Skin of body (tissue), 2 donors: ENCODE results near the gene SLC12A5. TPM values are rescaled to one million over a fixed set of nuclear protein-coding genes. Genes with fewer than 3 reads are reported as not detected.

ENCODE experiments used
- DNase-seq: peaks from one replicate; lab custom pipeline; 2025; lab: John Stamatoyannopoulos, UW
- total RNA-seq: library from RNA; depleted of rRNA; stranded (reverse); fragments of >200 nt; gene quantifications from one replicate; pipeline ENCODE4 v1.2.3, GENCODE V29; 2014

SLC12A5 gene
- total RNA-seq, 1 donor from 2014 or later: 0.69 TPM

GRCh38 chr20:46025376-46025783 lies 3.6 kb upstream of the SLC12A5 start:
- no peak for DNase-seq

DNA sequence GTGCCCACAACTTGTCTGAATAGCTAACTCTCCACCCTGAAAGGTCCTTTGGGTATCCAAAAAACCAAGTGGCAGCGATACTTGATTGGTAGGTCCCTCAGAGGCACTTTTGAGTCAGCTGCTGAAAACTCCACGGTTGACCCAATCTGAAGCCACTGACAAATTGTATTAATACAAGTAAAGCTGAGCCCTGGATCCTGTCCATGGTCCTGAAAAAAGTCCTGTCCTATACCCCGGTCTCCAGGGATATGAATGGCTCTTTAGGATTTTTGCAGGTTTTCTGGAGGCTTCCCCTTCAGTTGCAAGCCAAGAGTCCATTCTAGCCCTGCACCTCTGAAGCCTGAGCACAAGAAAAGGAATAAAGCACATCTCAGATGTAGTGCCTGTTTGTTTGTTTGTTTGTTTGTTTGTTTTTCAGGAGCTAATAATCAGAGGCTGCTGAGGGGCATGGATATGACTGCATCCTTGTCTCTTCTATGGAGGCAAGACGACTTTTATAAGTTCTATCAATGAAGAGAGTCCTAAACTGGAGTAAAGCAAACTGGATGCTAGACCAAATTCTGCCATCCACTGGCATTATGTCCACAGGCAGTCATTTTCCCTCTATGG lies 1.7 kb upstream of the SLC12A5 start:
- DNase-seq: no peak

DNA sequence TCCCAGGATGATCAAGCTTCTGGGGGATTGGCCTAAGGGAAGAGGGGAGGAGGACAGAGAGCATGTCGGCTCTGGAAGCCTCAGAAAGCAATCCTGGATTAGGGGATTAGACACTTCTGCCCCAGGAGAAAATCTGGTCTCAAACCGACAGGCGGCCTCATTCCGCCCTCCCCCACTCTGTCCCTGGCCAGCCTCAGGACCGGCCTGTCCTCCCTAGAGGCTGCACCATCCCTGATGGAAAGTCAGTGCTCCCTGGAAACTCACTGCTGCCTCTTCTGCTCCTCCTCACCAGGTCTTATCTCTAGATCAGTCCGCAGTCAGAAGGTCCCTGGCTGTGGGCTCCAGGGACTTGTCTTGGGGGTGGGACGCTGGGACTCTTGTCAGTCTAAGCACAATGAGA lies 905 bp upstream of the SLC12A5 start:
- no peak for DNase-seq

DNA sequence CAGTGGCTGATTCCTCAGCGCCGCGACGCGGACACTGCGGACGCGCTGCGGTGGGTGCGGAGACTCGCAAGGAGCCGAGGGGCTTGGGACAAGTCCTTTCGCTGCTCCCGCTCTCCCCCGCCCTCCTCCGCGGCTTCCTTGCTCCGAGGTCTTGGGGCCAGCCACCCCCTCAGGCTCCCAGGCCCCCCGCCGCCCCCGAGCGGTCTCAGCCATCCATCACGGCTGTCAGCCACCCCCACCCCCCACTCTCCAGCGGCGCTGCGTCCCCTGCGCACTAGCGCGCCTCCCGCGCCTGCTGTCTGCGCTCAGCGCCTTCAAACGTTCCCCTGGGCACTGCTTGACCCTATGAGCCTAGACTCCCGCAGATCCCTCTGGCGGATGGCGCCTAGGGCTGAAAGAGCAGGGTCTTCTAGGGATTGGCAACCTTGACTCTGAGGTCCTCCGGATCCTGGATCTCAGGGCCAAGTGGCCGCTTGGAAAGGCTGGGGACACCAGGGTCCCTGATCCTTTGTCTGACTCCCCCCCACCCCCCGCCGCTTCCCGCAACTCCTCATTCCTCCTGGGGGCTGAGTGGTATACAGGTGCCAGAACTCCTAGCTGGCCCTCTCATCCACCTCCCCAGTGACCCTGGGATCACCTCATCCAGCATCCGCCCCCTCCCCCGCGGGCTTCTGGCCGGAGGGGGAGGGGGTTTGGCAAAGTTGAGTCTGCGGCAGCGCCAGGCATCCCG lies 1.4 kb downstream of the SLC12A5 start:
- DNase-seq: no peak

GRCh38 chr20:46031014-46031569 lies 2.1 kb downstream of the SLC12A5 start:
- DNase-seq: no peak

GRCh38 chr20:46031701-46032254 lies 2.8 kb downstream of the SLC12A5 start:
- DNase-seq: no peak

- no peak for DNase-seq
Measured at GRCh38 chr20:46034039-46034438, 5.0 kb downstream of the SLC12A5 start.

DNA sequence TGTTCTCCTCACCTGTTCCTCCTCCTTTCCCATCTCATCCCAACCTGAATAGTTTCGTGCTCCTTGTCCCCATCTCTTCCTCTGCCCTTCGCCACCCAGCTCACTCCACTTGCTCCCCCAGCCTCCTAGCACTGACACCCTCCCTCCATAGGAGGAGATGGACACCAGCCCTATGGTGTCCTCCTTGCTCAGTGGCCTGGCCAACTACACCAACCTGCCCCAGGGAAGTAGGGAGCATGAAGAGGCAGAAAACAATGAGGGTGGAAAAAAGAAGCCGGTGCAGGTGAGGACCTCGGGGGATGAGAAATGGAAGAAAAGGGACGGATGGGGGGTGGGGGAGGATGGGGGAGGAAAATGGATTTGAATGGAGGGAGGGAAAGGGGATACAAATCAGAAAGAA lies 6.2 kb downstream of the SLC12A5 start:
- no peak for DNase-seq

- DNase-seq: no peak
Measured at GRCh38 chr20:46035713-46036112, 6.7 kb downstream of the SLC12A5 start.

GRCh38 chr20:46036370-46036769 lies 7.4 kb downstream of the SLC12A5 start:
- DNase-seq: no peak

DNA sequence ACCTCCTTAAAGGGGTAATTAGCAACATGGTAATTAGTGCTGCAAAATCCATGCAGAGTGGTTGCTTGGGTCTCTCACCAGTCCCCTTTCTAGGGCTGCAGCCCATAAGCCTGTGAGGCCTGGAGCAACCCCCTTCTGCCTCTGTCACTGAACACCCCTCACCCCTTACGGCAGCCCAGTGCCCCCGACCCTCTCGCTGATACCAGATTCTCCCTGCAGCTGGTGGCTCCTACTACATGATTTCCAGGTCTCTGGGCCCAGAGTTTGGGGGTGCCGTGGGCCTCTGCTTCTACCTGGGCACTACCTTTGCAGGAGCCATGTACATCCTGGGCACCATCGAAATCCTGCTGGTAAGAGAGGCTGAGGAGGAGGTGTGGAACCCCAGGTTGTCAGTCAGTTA lies 8.0 kb downstream of the SLC12A5 start:
- no peak for DNase-seq

DNA sequence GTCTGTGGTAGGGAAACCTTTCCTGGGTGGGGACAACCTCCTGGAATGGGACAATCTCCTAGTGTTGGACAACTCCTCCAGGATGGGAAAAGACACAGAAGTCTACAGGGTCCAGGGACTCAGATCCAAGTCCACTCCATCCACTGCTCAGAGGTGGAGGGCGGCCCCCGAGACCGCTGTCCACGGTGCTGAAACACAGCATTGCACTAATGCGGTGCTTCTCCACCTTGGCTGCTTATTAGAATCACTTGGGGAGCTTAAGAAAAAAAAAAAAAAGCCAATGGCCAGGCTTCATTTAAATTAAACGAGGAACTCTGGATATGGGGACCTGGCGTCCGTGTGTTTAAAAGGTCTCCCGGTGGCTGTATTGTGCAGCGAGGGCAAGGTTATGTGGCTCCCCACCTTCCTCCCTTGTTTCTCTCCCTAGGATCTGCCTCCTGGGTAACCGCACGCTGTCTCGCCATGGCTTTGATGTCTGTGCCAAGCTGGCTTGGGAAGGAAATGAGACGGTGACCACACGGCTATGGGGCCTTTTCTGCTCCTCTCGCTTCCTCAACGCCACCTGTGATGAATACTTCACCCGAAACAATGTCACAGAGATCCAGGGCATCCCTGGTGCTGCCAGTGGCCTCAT lies 12.0 kb downstream of the SLC12A5 start:
- DNase-seq: no peak

GRCh38 chr20:46043556-46043955 lies 14.5 kb downstream of the SLC12A5 start:
- DNase-seq: no peak

DNA sequence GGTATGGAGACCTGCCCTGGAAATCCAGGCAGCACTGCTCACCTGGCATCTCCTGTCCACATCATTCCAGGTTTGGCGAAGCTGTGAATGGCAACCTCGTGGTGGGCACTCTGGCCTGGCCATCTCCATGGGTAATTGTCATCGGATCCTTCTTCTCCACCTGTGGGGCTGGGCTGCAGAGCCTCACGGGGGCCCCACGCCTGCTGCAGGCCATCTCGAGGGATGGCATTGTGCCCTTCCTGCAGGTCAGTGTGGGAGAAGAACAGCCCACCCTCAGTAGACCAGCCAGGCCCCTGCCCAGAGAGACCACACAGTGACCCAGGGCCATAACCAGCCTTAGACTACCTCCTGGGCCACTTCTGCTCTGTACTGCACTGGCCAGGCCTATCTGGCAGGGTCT lies 15.9 kb downstream of the SLC12A5 start:
- no peak for DNase-seq

- DNase-seq: no peak
Measured at GRCh38 chr20:46046588-46047310, 17.7 kb downstream of the SLC12A5 start.

DNA sequence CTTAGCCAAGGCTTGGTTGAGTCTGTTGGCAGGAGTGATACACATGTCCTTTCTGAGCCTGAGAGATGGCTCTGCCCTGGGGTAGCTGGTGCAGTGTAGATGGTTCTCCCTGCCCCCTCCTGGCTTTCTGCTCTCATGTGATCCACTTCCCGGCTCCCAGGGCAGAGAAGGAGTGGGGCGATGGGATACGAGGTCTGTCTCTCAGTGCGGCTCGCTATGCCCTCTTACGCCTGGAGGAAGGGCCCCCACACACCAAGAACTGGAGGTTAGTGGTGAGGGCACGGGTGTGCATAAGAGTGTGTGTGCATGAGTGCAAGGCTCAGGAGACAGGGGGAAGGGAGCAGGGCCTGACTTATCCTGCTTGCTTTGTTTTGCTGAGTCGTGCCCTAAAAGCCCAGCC lies 18.8 kb downstream of the SLC12A5 start:
- DNase-seq: no peak

GRCh38 chr20:46049190-46049589 lies 20.2 kb downstream of the SLC12A5 start:
- DNase-seq: no peak

DNA sequence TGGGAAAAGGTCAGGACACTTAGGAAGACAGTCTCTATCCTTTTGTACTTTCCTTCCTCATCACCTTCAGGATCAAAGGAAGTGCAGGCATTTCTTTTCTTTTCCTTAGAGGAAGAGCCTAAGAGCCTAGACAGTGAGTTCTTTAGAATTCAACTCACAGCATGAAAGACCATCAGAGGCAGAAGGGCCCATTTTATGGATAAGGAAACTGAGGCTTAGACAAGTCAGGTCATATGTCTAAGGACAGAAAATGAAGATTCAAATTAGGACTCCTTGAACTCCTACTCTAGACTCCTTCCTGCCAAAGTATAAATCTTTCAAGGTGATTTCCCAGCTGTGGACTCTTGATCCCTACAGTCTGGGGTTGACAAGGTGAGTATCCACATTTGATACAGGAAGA lies 20.8 kb downstream of the SLC12A5 start:
- DNase-seq: no peak

DNA sequence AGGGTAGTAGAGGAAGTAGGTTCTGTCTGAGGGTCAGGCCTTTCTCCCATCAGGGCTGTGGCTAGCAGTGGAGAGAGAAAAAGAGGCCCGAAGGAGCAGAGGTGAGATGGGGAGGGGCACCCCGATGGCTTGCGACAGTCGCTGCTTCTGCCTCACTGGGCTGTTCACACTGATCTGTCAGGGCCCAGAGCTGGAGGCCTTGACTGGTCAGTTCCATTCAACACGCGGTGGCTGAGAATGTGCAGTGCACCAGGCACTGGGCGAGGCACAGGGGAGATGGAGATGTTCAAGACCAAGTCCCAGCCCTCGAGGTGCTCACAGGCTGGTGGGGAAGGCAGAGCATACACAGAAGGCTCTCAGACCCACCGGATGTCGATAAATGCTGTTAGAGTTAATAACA lies 21.4 kb downstream of the SLC12A5 start:
- DNase-seq: no peak

DNA sequence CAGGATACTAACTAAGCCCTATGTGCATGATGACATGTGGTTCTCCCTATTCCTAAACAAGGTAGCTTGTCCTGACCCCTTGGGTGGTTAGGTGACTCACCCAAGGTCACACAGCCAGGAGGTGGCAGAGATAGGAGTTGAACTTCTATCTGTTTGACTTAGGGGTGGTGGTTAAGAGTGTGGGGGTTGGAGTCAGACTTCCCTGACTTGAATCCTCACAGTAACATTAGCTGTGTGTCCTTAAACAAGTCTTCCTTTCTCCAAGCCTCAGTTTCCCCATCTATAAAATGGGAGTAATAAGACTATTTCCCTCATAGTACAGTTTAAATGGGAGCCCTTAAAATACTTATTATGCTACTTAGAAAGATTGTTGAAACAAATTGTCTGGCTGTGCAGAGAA lies 21.9 kb downstream of the SLC12A5 start:
- DNase-seq: no peak

- no peak for DNase-seq
Measured at GRCh38 chr20:46051556-46052308, 22.7 kb downstream of the SLC12A5 start.
